ENCODE measurements around the gene RIMBP2. TPM values are rescaled to one million over a fixed set of nuclear protein-coding genes. Genes with fewer than 3 reads are reported as not detected.

Gene RIMBP2
- total RNA-seq, 4 donors from 2014 or later = 0.22 to 1.4 (median 1.2) TPM; not detected in 1

GRCh38 chr12:130449291-130449690, 266.8 kb downstream of the RIMBP2 start:
- Histone ChIP-seq H3K36me3 (no peaks in the 10 kb centered on the region), H3K9me3 (peaks cover 0 to 3% (median 0%) of the 10 kb centered on the region in 4 donors), H3K27ac (no peak overlapping the region), H3K4me1 (no peaks in the 10 kb centered on the region), H3K4me3 (no peak overlapping the region), H3K27me3 (no peaks in the 10 kb centered on the region)
- no peak for DNase-seq (ENCODE audit: low spot score in 2 of 2)
- TF ChIP-seq CTCF (IDR thresholded peaks at IDR 0.05) (no peak), EP300 (IDR thresholded peaks at IDR 0.05) (no peak), POLR2A (IDR thresholded peaks at IDR 0.05) (no peak)
- WGBS, 2 donors = 76 to 79% methylated on average over 18 of the region's 18 CpGs

- WGBS, 2 donors = 79 to 85% methylated on average over 9 to 18 of the region's 20 CpGs
- DNase-seq (ENCODE audit: low spot score in 2 of 2) = no peak
- TF ChIP-seq EP300 (IDR thresholded peaks at IDR 0.05) (no peak), CTCF (IDR thresholded peaks at IDR 0.05) (no peak), POLR2A (IDR thresholded peaks at IDR 0.05) (no peak)
- Histone ChIP-seq H3K27ac (no peak overlapping the region), H3K9me3 (peaks cover 0 to 3% (median 0%) of the 10 kb centered on the region in 4 donors), H3K36me3 (no peaks in the 10 kb centered on the region), H3K4me1 (no peaks in the 10 kb centered on the region), H3K4me3 (no peak overlapping the region), H3K27me3 (no peaks in the 10 kb centered on the region)
Measured at GRCh38 chr12:130448044-130448821, 267.9 kb downstream of the RIMBP2 start.

- no peak for TF ChIP-seq CTCF (IDR thresholded peaks at IDR 0.05)
- no peak for TF ChIP-seq EP300 (IDR thresholded peaks at IDR 0.05)
- TF ChIP-seq POLR2A (IDR thresholded peaks at IDR 0.05) = no peak
- DNase-seq (ENCODE audit: low spot score in 2 of 2) = no peak
- 84 to 86% methylated on average over 11 of the region's 11 CpGs for WGBS, 2 donors
Measured at GRCh38 chr12:130447655-130447965, 268.5 kb downstream of the RIMBP2 start.

DNA sequence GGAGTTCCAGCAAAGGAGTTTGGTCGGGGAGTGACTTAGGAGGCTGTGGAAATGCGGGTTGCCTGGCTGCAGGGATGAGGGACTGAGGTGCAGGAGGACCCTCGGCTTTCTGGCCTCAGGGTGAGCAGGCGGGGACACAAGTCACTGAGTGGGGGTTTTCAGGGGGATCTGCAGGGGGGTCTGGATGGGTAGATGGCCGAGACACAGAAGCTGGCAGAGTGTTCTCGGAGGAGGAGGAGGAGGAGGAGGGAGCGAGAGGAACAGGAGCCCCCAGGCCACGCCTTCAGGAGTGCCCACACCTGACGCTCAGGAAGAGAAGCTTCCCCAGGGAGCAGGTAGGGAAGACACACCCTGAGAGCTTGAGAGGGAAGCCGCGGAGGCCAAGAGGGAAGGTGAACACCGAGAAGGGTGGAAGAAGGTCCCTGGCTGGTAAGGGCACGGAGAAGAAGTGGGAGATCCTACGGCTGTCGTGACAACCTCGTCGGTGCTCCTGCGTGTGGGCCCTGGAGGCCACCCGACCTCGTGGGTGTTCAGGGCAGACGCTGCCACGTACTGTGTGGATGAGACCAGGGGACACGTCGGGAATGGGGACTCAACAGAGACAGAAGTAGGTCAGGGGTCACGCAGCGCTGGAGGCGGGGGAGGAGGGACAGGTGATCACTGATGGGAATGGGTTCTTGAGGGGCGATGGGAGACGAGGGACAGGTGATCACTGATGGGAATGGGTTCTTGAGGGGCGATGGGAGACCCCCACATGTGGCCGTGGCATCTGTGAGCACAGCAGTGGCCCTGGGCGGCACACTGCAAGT, 269.0 kb downstream of the RIMBP2 start:
- H3K4me1 ChIP-seq = no peaks in the 10 kb centered on the region
- no peaks in the 10 kb centered on the region for H3K27me3 ChIP-seq
- H3K36me3 ChIP-seq = no peaks in the 10 kb centered on the region
- DNase-seq (ENCODE audit: low spot score in 2 of 2) = no peak
- H3K4me3 ChIP-seq = no peak overlapping the region
- 80 to 86% methylated on average over 32 of the region's 32 CpGs for WGBS, 2 donors
- H3K9me3 ChIP-seq = peaks cover 0 to 11% (median 0%) of the 10 kb centered on the region in 4 donors
- H3K27ac ChIP-seq = no peak overlapping the region
- TF ChIP-seq POLR2A (IDR thresholded peaks at IDR 0.05) (no peak), EP300 (IDR thresholded peaks at IDR 0.05) (no peak), CTCF (IDR thresholded peaks at IDR 0.05) (no peak)

More at GRCh38 chr12:130447655-130447965, 268.5 kb downstream of the RIMBP2 start:
- H3K27me3 ChIP-seq = no peaks in the 10 kb centered on the region
- no peaks in the 10 kb centered on the region for H3K4me1 ChIP-seq
- H3K9me3 ChIP-seq = peaks cover 0 to 6% (median 0%) of the 10 kb centered on the region in 4 donors
- H3K27ac ChIP-seq = no peak overlapping the region
- no peaks in the 10 kb centered on the region for H3K36me3 ChIP-seq
- H3K4me3 ChIP-seq = no peak overlapping the region

DNA sequence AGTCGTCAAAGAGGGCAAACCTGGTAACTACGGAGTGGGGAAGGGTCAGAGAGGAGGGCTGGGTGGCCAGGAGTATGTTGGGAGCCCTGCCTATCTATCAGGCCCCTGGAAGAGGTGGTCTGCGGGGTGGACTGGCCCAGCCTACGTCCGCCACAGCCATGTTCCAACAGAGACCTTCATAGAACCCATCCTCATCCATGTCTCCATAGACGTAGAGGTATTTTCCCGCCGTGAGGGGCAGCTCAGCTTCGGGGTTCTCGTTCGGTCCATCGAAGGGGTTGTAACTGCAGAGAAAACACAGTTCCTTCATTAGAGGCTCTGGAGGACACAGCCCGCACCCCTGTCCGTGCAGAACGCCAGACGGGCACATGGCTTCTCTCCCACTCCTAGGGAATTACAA, 271.1 kb downstream of the RIMBP2 start:
- DNase-seq (ENCODE audit: low spot score in 2 of 2) = no peak
- no peaks in the 10 kb centered on the region for H3K36me3 ChIP-seq
- no peaks in the 10 kb centered on the region for H3K4me1 ChIP-seq
- TF ChIP-seq CTCF (IDR thresholded peaks at IDR 0.05) = no peak
- TF ChIP-seq POLR2A (IDR thresholded peaks at IDR 0.05) = no peak
- TF ChIP-seq EP300 (IDR thresholded peaks at IDR 0.05) = no peak
- no peaks in the 10 kb centered on the region for H3K27me3 ChIP-seq
- 84 to 85% methylated on average over 16 of the region's 16 CpGs for WGBS, 2 donors
- H3K4me3 ChIP-seq = no peak overlapping the region
- H3K27ac ChIP-seq = no peak overlapping the region
- H3K9me3 ChIP-seq = peaks cover 0 to 25% (median 0%) of the 10 kb centered on the region in 4 donors

Measured in tibial nerve (tissue), 4 donors.